ENCODE results near the gene F2. TPM values are rescaled to one million over a fixed set of nuclear protein-coding genes. Genes with fewer than 3 reads are reported as not detected.

Gene F2
- total RNA-seq, 2 donors from 2014 or later, result not detected

- DNase-seq (no peak), ATAC-seq (peak; percentile 25)
- intact Hi-C loops (cut with DNase I, micrococcal nuclease), result no loop called here
These were observed 59.4 kb downstream of the F2 start for GRCh38 chr11:46778416-46778815.

Small RNA genes lying within 50 kb of the gene (microRNA-seq; reads per million reads assigned to microRNA genes)
- 2.7 to 3.2 reads per million in 2 donors for gene MIR5582

Other genes starting within 250 kb of the F2 start
- 10 to 100 TPM; 39.4 to 40.1 TPM for gene AMBRA1, start 125.2 kb upstream of the F2 start, total RNA-seq
- gene HARBI1, start 102.0 kb upstream of the F2 start, total RNA-seq, result 1 to 10 TPM; 4.5 to 6.4 TPM
- 10 to 100 TPM; 51.3 to 57.6 TPM for gene ATG13, start 101.7 kb upstream of the F2 start, total RNA-seq
- 10 to 100 TPM; 77.3 to 78.5 TPM for gene ARHGAP1, start 18.6 kb upstream of the F2 start, total RNA-seq
- 10 to 100 TPM; 11.3 to 11.6 TPM for gene ZNF408, start 18.2 kb upstream of the F2 start, total RNA-seq
- 10 to 100 TPM; 50.4 to 68.0 TPM for gene CKAP5, start 127.1 kb downstream of the F2 start, total RNA-seq
- gene LRP4, start 199.3 kb downstream of the F2 start, total RNA-seq, result 10 to 100 TPM in 1 of 2 donors, 1 to 10 TPM in 1; 6.7 to 43.3 TPM
- gene CSTPP1, start 217.5 kb downstream of the F2 start, total RNA-seq, result 10 to 100 TPM; 27.7 to 34.8 TPM

Data from left colon (tissue), 2 donors.